HG02938 (cell line): ENCODE results near the gene FRMD4A.
"Not testable (repeated sequence)": the region's sequence is repeated elsewhere in the genome, so short reads cannot be mapped to it uniquely, and the experiment has no call there.

ENCODE experiments used
- ATAC-seq: cut with Tn5 transposase; IDR thresholded peaks from one replicate; pipeline ENCODE4 v1.9.1; 2021; ENCODE audit warnings: mild to moderate bottlenecking, moderate library complexity; ENCODE audit not compliant: unreplicated experiment

FRMD4A gene

DNA sequence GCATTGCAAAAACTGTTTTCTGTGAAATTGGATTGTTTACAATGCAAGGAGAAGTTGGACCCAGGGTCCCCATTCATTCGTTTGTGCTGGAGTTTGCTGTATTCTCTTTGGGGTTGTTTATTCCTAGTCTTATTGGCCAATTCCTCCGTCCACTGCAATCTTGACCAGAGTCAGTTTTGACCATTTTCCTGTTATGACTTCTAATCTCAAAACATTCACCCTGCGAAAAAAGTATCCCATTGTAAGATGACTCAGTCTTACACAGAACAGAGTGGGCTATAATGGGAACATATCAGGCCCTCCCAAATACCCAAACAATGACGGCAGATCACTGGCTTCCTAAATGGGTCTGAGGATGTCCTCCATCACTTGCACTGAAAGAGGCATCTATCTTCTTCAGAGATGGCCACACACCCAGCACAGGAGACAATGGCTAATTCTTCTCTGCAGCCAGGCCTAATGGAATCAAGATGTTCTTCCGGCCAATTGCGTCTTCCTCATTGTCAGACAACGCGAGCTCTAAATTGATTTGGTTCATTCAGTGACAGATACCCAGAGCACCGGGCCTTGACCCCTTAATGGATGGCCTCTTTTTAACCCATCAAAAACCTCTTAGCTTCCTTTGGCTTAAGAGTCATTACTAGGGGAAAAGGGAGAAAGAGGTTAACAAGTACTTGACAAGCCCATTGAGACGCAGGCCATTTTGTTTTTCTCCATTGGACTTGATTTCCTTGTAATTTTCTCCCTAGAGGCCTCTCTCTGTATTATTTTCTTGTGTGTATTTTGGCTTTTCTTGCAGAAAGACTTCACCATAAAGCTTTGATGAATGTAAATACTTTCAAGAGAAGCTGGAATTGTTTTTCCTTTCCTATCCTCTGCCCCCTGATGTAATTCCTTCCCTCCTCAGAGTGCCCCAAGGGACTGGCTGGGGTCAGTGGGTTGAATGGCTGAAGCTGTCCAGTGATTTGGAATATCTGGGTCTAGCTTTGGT lies 614.3 kb downstream of the FRMD4A start:
- no peak for ATAC-seq

DNA sequence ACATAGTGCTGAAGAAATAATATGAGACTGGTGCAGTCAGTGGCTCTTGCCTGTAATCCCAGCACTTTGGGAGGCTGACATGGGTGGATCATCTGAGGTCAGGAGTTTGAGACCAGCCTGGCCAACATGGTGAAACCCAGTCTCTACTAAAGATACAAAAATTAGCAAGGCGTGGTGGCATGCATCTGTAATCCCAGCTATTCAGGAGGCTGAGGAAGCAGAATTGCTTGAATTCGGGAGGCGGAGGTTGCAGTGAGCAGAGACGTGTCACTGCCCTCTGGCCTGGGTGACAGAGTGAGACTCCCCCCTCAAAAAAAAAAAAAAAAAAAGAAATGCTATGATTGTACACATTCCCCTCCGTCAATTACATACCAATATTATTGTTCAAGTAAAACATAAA lies 615.1 kb downstream of the FRMD4A start:
- not testable (repeated sequence) for ATAC-seq

- no peak for ATAC-seq
Observed at GRCh38 chr10:13715100-13715499, 615.6 kb downstream of the FRMD4A start.

GRCh38 chr10:13712837-13713581 lies 617.7 kb downstream of the FRMD4A start:
- peak; percentile 79 for ATAC-seq

GRCh38 chr10:13712476-13712836 lies 618.3 kb downstream of the FRMD4A start:
- ATAC-seq = no peak

DNA sequence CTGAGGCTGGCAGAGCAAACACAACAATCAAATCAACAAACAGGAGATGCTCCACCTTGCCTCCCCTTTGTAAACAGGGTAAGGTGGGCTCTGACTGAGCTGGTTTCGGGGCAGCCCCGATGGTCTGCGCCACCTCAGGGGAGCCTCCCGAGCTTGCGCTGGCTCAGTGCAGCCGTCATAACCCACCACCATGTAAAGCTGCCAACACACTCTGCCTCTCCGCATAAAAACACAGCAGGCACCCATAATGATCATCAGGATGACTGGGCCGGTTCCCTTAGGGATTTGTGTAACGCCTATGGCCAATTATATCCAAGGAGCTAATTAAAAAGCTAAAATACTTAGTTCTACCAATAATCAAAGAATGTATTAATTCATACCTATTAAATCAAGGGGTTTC lies 619.4 kb downstream of the FRMD4A start:
- ATAC-seq = no peak

DNA sequence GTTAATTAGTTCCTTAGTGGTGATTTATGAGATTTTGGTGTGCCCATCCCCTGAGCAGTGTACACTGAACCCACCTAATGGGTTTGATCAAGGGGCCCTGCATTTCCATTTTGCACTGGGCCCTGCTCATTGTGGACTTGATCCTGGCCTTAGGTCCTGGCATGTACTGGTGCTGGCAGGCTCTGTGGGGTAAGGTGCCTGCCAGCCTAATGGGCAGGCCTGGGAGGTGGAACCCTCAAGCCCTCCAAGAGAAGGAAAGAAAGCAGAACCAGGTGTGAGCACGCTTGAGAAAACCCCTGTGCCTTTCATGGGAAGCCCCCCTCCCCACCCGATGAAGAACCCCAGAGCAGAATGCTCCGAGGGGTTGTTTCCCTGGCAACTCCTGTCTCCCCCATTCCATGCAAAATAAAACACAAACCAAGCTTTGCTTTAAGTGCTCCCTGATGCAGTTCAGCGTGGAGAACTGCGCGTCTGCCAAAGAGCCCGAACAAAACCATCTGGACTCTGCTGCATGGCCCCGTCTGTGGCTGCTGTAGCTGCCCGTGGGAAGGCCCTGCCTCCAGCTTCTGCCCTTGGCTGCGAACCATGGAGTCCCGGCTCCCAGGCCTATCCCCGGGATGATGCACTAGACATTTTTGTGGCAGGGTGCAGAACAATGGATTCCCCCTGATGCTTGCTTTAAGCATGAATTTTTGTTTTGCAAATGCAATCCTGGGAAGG lies 620.6 kb downstream of the FRMD4A start:
- ATAC-seq = no peak

DNA sequence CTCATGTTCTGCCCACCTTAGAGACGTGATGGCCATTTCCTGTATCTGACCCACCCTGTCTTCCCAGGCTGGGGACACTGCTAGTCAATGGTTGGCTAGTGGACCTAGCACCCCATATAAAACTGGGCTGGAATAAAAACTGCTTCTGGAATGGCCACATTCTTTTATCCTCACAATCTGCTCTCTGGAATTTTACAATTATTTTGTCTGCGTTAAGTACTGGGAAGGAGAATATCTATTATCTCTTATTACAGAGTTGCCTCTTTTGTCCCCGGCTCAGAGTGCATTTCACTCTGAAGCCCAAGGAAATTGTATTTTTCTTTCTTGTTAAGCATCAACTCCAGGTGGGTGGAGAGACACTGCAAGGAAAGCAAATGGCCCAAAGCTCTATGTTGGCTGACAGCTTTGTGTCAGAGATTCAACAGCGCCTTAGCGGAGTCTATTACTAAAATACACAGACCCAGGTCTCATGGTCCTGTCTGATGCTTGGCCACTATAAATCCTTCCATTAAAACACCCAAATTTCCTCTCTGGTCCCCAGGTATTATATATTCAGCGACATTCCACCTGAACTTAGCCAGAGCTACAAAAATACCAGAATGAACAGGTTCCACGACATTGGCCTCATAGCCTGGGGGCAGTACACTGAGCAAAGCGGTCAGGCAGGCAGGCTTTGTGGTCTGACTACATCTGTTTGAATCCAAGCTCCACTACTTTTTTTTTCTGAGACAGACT lies 622.3 kb downstream of the FRMD4A start:
- no peak for ATAC-seq

DNA sequence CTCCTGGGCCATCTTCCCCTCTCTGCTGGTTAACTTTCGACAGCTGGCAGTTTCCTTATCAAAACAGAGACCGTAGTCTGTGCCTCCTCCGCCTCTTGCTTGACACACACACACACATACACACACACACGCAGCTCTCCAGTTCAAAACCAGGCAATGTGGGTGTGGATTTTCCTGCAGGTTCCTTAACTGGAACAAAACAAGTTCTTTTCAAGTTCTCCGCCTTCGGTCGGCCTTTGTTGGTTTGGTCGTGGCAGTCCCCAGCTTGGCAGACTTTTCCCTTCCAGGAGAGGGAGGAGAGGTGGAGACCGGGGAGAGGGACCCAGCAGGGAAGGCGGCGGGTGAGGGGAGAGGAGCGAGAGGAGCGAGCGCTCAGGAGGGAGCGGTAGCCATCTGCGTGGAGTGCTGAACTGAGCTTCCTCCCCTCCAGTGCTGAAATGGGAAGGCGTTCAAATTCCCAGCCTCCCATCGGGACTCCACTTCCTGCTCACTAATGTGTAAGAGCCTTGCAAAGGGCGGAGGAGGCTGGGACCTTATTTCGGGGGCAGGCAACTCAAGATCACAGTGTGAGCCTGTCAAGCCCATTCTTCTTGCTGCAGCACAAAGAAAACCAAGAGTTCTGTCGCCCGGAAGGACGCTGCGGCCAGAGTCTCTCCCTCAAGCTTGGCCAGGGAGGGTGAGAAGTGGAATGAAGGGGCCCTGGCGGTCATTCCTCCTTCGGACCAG lies 623.4 kb downstream of the FRMD4A start:
- no peak for ATAC-seq

- no peak for ATAC-seq
Observed at GRCh38 chr10:13706604-13707003, 624.1 kb downstream of the FRMD4A start.

DNA sequence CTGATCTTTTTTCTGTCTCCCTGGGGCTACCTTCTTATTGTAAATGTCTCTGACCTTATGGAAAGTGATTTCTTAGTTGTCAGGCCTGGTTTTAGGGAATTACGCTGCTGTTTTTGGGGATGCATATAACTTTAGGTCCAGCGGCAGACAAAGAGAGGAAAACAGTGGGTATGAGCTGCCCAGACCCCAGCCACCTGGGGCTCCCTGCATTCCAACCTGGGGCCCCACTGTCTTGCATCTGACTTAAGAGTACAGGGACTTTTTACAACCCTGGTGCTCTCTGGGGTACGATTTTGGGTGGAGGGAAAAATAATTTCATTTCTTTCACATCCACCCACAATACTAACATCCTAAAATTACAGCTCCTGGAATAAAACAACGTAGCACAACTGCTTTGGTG lies 624.5 kb downstream of the FRMD4A start:
- no peak for ATAC-seq

DNA sequence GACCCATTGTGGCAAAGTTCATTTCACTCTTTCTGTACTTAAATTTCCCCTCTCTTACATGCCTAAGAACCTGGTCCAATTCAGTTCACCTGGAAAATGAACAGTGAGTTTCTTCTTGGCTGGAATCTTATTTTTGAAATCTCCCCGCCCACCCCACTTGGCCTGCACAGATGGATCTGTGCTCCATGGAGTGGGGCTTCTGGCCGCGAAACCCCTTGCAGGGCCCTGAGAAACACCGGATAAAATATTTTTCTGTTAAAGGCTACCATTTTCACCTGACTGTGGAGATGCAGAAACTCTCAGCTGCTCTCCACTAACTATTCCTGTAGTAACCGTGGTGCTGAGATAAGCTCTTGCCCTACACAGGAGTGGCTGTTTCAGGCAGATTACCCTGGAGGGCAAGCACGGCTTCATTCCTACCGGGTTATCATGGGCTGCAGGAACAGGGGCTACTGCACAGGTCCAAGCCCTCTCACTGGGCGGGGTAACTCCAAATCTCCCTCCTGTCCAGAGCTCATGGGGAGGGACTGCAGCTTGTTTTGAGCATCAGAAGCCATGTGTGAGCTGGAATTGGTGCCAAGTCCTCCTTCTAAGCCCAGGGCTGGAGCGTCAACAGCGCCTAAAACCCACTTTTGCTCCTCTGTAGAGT lies 625.1 kb downstream of the FRMD4A start:
- no peak for ATAC-seq

GRCh38 chr10:13704964-13705363 lies 625.8 kb downstream of the FRMD4A start:
- ATAC-seq = no peak

DNA sequence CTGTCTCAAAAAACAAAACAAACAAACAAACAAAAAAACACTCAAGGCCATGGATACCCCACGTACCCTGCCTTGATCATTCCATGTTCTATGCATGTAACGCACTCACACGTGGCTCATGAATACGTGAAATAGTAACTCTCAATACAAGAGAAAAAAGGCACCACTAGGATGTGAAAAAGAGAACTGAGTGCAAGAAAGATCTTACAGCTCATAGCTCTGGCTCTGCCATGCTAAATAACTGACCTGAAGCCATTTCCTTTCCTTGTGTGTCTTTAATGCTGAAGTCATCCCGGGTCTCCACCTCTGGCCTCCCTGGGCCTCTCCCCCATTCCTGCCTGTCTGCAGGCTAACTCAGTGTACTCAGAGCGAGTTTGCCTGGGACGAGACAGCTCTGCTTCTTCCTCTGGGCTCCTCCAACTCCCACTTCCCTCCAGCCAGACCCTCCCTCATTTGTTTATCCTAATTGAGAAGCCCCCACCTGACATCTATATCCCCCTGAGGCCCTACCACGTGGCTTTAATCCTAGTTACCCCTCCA lies 626.7 kb downstream of the FRMD4A start:
- ATAC-seq = no peak

GRCh38 chr10:13703101-13703818 lies 627.5 kb downstream of the FRMD4A start:
- ATAC-seq = no peak

DNA sequence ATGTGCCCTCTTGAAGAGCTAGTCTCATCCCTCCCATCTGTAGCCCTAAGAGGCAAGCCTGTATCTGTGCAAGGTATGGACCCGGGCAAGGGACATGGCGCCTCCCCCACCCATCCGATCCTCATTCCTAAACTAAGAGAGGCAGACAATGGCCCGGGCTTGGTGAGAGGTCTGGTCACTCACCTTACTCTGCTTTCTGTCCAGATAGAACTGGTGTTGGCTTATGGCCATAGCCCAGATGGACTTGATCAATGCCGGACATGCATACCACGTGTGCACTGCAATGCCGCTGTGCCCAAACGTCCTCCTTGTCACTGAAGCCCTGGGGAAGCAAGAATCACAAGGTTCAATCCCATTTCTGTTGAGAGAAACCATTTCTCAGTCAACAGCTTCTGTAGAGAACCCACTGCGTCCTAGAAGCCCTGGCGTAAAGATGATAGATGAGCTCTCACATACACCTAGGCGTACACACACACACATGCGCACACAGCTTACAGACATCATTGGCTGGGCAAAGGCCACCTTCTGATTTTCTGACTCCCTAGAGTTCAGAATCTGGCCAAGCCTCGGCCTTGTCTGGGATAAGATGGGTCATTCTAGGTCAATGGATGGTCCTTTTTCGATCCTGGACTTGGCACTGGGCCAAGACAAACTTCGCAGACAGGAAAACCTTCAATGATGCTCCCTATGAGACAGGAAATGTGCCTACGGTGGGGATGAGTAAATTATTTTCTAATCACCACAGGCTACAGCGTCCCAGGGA lies 629.4 kb downstream of the FRMD4A start:
- ATAC-seq = no peak

- no peak for ATAC-seq
Observed at GRCh38 chr10:13700473-13701144, 630.1 kb downstream of the FRMD4A start.
